GM12874 (cell line): Measurements from ENCODE around the gene ZSCAN10.

ENCODE experiments used
- TF ChIP-seq, protein P1 (sequence below): IDR thresholded peaks from 2 replicates; pipeline ENCODE4 v1.5.1; 2011; ENCODE audit warnings: low read depth, mild to moderate bottlenecking, control low read depth, low read length, moderate library complexity; ENCODE audit not compliant: insufficient read depth

ZSCAN10 gene

GRCh38 chr16:3119701-3120408 is 20.8 kb upstream of the ZSCAN10 start:
- TF ChIP-seq, protein P1, sequence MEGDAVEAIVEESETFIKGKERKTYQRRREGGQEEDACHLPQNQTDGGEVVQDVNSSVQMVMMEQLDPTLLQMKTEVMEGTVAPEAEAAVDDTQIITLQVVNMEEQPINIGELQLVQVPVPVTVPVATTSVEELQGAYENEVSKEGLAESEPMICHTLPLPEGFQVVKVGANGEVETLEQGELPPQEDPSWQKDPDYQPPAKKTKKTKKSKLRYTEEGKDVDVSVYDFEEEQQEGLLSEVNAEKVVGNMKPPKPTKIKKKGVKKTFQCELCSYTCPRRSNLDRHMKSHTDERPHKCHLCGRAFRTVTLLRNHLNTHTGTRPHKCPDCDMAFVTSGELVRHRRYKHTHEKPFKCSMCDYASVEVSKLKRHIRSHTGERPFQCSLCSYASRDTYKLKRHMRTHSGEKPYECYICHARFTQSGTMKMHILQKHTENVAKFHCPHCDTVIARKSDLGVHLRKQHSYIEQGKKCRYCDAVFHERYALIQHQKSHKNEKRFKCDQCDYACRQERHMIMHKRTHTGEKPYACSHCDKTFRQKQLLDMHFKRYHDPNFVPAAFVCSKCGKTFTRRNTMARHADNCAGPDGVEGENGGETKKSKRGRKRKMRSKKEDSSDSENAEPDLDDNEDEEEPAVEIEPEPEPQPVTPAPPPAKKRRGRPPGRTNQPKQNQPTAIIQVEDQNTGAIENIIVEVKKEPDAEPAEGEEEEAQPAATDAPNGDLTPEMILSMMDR = no peak

DNA sequence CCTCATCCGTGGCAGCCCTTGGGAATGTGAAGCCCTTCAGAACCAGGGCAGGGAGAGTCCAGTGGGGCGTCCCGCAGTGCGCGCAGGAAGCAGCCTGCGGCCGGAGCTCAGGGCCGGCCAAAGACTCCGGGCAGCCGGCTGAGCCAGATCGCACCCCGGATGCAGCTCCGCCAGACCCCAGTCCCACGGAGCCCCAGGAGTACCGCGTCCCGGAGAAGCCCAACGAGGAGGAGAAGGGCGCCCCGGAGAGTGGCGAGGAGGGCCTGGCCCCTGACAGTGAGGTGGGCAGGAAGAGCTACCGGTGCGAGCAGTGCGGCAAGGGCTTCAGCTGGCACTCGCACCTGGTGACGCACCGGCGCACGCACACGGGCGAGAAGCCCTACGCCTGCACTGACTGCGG is 20.2 kb upstream of the ZSCAN10 start:
- TF ChIP-seq, protein P1 = no peak

- TF ChIP-seq, protein P1 = no peak
These were observed 19.8 kb upstream of the ZSCAN10 start for GRCh38 chr16:3118846-3119245.

DNA sequence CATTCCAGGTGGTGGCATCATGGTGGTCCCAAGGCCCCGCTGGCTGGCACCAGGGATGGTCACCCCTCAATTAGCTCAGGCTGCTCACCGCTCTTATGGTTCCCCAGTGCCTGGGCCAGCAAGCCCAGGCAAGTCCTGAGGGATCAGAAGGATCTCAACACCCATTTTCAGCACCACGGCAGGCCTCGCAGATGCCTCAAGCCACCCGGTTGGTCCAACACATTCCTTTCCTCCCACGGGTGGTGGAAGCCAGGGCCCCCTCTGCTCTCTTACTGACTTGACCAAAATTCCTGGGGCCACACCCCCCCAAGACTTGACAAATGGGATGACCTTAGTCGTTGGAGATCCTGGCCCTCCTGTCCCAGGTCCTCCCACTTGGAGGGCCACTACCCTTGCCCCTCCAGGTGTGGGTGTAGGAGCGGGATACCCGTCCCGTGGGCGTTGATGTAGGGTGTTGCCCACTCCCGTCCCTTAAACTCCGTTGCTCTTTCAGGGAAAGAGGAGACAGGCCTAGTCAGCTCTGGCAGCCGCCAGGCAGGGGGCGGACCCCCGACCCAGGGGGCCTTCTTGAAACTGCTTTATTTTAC is 19.2 kb upstream of the ZSCAN10 start:
- TF ChIP-seq, protein P1 = no peak

DNA sequence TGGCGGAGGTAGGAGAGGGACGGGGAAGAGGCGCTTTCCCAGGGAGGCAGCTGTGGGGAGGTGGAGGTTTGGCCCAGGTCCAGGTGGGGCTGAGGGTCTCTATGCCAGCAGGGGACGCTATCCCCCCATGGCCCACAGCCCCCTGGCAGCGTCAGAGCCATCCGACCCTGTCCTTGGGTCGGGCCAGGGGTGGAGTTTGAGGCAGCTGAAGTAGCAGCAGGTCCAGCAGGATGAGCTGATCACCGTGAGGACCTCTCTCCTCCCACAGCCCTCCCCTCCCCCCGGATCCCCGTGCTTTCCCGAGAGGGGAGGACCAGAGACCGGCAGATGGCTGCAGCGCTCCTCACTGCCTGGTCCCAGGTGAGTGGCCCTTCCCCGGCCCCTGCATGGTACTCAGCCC is 16.5 kb upstream of the ZSCAN10 start:
- TF ChIP-seq, protein P1 = peak; percentile 42

DNA sequence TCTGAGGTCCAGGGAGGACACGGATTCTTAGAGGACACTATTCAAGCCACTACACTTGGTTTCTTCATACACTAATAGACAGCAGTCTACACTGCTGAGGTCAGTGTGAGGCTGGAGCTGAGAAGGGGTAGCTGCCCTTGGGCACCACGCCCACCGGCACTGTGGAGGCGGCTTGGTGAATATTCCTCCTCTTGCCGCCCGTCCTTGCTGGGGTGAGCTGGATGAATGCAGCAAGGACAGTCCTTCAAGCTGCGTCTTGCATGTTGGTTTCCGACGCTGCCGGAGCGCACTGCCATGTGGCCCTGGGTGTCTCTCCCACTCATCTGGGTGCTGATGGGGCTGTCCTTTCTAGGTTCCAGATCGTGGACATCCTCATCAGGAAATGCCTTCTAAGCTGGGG is 15.9 kb upstream of the ZSCAN10 start:
- TF ChIP-seq, protein P1 = no peak

DNA sequence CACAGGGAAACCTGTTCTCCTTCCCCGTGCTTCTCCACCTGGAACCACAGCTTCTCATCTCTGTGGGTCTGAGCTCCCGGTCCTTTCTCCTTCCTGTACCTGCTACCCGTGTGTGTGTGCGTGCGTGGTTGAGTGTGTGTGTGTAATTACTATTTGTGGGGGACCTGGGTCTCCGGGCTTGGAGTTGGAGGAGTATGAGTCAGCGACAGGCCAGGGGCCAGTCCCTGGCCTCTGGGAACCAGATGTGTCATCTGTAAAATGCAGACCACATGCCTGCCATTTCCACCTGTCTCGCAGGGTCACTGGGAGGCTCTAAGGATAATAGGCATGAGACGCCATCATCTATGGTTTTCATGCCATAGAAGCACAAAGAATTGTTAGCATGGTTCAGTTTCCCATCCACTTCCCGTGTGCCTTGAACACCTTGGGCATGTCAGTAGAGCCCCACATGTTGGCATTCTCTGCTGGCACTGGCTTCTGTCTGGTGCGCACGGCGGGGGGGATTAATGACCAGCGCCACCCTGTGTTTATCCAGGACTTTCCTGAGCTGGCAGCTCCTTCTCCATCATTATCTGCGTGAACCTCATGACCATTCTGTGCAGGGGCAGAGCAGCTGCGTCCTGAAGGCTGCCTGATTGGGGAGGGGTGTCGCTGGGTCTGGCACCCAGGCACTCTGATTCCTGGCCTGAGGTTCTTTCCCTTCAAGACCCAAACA is 14.8 kb upstream of the ZSCAN10 start:
- TF ChIP-seq, protein P1 = no peak
